HG03342 (cell line): ENCODE measurements around the gene TMEM115.
A peak's percentile ranks its signal among the peaks of the same experiment; 100 is the strongest.

Experiments used
- ATAC-seq: cut with Tn5 transposase; IDR thresholded peaks from one replicate; pipeline ENCODE4 v1.9.1; 2021; ENCODE audit warnings: mild to moderate bottlenecking, moderate library complexity; ENCODE audit not compliant: unreplicated experiment

Gene TMEM115, protein sequence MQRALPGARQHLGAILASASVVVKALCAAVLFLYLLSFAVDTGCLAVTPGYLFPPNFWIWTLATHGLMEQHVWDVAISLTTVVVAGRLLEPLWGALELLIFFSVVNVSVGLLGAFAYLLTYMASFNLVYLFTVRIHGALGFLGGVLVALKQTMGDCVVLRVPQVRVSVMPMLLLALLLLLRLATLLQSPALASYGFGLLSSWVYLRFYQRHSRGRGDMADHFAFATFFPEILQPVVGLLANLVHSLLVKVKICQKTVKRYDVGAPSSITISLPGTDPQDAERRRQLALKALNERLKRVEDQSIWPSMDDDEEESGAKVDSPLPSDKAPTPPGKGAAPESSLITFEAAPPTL

DNA sequence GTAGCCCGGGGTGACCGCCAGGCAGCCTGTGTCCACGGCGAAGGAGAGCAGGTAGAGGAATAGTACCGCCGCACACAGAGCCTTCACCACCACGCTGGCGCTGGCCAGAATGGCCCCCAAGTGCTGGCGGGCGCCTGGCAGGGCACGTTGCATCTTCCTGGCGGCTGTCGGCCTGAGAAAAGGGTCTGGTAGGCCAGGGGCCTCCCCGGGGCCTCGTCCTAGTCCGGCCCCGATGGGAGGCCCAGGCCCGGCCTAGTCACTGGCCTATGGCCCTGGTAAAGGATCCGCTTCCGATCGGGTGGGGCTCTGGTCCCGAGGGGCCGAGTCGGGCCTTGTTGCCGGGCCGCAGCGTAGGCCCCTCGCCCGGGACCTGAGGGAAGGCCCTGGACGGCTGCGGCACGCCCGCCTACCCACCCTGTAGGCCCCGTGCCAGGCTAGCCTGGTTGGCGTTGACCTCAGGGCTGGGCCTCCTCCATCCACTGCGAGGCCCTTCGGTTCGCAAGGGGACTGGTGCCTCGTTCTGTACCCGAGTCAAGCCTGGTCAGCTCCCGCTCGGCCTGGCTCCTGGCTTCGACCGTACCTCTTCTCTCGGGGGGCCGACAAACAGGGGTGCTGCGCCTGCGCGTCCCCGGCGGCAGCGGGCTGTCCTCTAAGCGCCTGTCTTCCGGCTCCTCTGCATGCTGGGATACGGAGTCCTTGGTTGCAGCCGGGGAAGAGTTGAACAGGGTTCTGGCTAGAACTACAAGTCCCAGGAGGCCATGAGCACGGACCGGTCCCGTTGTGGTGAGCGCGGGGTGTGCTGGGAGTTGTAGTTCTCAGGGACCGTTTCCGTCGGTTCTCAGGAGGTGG lies at the start of gene TMEM115:
TSS of gene TMEM115 (minus strand) at position 611 of the 849 bp plus-strand sequence. CDS start at position 153, 458 bp downstream.
- peak; percentile 99 for ATAC-seq

DNA sequence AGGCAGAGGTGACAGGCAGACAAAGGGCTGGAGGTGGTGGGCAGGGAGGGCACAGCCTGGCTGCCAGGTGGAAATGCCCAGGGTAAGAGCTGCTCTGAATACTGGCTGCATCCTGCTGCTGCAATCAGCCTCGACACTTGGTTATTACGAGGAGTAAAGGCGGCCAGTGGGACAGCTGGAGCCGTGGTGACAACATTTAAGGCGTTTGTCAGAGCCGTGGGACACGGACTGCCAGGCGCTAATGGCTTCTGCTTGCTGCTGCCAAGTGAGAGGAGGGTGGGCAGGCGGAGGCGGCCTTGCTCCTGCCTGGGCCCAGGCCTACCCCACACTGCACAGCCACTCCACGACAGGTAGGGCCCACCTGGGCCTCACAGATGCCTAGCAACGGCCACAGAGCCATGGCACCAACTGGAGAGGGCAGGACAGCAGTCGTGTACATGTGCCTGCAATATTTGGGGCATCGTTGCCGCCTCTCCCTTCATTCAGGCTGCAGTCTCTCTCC lies 49.2 kb upstream of the TMEM115 start:
- ATAC-seq: no peak

DNA sequence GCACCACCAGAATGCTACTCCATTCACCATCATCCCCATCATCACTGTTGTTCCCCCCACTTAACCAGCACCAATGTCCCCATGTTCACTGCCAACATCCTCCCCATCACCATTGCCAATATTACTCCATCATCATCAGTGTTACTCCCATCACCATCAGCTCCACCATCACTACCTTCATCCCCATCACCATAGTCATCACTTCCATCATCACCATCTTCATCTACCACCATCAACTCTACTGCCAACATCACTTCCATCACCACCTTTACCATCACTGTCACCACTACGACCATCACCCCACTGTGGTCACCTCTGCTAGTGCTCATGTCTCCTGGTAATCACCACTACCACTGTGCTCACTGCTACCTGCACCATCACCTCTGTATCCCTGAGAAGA lies 47.2 kb upstream of the TMEM115 start:
- ATAC-seq: no peak

DNA sequence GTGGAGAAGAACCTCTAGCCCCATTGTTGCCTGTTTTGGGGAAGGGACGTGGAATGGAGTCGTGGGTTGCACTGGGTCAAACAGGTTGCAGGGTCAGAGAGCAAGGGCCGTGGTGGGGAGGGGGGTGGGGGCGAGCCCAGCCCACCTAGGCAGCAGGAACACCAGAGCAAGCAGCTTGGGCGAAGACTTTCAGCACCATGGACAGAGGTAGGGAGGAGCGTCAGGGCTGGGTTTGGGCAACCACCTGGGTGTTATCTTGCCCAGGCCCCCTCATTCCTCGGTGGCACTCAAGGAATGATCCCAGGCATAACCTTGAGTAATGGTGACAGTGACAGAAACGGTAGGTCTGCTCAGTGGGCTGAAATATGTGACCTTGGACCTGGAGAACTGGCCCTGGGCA lies 45.9 kb upstream of the TMEM115 start:
- ATAC-seq: no peak

DNA sequence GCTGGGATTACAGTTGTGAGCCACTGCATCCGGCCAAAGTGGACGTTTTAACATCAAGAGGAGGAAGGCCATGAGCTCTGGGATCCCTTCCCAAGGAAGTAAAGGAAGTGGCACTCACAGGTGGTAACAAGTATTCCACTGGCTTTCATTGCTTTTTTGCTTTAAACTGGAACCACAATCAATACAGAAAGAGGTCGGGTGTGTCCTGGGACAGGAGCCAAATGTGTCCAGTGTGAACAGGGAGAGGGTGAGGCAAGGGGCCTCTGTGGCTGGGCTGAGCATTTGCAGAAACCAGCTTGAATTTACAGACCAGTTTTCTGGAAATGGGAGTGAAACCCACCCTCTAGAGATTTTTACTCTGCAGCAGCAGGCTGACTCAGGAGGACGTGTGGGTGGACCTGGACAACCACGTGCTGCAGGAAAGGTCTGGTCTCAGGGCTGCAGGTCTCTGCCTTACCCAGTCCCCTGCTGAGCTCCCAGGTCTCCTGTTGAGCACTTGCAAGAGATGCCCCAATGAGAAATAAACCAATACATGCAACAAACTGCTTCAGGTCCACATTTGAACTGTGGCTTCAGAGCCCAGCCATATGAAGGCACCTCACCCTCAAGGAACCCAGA lies 42.8 kb upstream of the TMEM115 start:
- no peak for ATAC-seq

DNA sequence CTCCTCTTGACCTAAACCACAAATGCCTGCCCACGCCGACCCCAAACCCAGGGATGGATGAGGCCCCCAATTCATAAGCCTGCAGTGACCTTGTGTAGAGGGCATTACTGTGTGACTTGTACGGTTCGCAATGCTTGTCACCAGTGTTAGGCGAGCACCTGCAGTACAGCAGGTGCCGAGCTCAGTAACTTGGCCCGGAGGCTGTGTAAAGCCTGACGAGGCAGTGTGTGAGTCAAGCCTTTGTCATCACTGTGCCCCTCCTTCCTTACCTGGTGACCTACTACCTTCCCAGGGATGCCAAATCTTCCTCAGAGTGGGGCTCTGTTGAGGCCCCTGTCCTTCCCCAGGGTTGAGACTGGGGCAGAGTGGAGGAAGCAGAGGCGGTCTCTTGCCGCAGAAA lies 37.2 kb upstream of the TMEM115 start:
- no peak for ATAC-seq

DNA sequence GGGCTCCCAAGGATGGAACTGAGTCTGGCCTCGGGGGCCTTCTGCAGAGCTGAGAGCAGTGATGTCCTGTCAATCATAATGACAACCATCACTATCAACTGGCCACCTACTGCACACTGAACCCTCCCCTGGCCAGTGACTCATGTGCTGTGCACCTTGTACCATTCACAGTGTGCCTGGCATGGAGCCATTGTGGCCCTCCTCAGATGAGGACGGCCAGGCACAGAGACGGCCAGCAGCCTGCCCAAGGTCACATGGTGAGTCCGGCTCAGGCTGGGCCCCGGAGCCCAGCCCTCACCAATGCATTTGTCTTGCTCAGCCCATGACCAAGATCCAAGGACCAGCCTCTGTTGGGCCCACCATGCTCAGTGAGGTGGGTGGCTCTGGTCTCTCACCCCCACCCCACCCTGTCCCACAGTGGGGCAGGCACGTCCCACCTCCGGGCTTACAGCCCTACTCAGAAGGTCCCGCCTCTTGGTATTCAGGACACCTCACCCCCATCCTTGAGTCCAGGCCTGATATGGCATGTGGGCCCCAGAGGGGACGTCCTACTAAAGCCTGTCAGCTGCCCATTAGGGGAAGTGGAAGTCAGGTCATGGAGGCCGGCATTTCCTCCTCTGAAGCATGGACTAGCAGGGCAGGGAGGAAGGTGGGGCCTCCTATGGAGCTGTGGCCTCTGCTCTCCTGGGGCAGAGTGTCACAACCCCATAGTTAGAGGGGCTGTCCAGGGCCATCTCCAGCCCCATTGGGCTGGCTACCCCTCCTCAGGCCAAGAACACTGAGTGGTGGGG lies 35.9 kb upstream of the TMEM115 start:
- no peak for ATAC-seq

DNA sequence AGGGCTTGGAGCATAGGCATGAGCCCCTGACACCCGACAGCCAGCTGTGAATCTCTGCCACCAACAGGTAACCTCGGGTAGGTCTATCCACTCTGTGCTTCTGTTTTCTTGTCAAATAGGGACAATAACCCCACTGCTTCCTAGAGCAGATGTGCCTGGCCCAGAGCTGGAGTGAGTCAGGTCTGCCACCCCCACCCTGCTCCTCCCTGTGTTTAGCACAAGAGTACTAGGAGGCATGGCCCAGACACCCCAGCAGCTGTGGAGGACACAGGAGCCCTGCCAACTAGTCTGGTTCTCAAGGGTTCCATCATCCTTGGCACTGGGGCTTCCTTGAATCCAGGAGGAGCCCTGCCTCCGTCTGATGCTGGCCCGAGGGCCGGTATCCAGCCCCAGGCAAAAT lies 33.7 kb upstream of the TMEM115 start:
- no peak for ATAC-seq

DNA sequence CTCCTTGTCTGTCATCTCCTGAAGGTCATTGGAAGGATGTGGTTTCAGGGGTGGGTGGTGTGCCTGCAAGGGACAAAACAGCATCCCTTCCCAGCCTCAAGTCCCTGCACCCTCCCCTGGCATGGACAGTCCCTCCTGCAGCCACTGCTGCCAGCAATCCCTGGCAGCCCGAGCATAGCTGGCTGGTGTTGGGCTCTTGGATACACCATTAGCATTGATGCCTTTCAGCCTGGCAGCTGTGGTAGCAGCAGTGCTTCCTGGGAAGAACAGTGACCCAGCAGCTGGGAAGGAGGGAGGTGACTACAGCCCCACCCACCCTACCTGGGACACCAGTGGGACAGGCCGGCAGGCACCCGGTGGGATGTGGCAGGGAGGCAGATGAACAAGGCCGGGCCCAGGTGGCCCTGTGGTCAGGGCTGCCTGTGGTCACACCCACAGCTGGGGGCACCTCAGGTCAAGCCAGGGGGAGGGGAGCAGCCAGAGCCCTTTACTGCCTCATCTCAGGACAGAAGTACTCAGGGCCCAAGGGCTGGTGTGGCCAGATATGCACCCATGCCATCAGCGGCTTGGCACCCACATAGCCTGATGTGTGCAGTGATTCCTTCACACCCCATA lies 32.9 kb upstream of the TMEM115 start:
- ATAC-seq: no peak

DNA sequence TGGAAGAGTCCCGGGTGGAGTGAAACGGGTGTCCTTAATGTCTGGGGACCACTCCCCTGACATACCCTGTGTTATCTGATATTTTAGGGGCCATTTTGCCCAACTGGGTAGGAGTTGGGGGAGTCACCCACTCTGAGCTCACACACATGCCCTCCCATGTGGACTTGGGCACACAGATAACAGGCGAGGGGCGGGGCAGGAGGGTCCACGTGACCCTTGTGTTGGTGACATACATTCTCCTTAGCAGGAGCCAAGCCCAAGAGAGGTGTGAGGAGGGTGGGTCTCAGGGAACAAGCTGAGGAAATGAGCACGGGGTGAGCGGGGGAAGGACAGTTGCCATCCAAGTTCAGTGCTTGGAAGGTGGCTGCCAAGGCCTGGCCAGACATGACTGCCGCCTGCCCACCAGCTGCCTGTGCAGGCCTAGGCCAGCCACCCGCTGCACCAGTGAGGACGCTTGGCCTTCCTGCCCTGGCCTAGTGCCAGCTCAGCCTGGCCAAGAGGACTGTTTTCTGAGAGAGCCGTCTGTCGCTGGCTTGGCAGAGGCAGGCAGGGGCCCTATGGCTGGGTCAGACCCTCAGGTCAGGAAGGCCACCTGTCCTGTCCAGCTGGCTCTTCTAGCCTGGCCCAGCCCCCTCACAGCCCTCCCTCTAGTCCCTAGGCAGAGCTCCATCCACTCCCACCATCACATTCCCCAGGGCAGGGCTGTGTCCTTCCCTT lies 31.3 kb upstream of the TMEM115 start:
- no peak for ATAC-seq

DNA sequence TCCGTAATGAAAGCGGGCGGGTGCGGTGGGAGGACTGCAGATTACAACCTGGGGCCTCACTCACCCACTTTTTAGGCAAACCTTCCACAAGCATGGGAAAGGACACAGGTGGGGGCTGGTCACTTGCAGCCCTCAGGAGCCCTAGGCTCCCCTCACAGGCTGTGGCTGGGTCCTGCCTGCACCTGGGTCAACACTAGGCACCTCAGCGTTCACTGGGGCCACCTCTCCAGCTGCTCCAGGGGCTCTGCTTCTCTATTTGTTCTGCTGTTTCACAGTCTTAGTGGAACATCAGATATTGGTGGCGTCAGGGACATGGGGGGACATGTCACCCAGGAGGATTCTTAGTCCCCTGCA lies 30.1 kb upstream of the TMEM115 start:
- no peak for ATAC-seq

DNA sequence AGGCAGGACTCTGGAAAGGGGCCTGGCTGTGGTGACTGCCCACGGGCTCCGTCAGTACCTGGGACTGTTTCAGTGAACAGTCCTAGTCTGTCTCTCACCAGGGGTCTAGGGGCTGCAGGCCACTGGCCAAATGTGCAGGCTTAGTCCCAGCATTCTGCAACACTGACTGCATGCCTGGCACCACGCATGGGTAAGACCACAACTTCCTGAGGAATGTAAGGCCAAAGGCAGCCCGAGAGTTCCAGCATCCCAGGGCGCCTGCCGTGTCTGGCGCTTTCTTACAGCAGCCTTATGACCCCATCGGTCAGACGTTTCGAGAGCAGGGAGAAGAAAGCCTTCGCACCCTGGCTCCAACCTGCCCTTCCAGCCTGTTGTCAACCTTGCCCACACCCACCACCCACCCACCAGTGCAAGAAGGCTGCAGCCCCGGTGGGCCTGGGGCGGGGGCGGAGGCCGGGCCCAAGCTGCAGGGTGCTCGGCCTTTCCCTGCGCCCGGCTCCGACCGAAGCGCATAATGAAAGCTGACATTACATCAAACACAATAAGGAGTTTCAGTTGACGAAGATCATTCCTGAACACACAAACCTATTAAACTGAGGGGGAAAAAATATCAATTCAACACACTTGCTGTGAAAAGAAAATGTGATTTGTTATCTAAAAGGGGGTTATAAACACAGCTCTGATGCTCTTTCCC lies 29.5 kb upstream of the TMEM115 start:
- no peak for ATAC-seq

DNA sequence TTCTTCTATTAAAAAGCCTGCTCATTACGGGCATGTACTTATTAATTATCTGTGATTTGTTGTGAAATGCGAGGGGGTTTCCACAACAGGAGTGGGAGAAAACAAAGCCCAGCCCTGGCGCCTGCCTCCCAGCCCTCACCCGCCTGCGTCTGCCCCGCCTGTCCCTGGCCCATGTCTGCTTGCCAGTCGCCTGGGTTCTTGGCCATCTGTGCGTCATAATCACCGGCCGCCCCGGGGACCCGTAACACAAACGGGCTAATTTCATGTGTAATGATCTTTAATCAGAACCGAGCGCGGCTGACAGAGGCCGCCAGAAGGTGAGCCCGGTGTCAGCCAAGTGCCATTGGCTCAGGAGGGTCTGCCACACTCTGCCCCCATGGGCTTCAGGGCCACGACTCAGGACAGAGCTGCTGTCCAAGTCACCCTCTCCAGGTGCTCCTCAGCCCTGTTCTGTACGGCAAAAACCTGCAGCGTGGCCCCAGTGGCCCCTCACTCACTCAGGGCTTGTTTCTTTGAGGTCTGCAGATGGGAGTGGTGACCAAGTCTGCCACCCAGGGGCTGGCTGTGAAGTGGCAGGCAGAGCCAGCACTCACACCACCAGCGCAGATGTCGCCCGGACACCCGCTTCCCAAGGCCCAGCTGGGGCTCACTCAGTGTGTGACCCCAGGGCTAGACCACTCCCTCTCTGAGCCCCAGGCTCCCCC lies 28.8 kb upstream of the TMEM115 start:
- no peak for ATAC-seq

DNA sequence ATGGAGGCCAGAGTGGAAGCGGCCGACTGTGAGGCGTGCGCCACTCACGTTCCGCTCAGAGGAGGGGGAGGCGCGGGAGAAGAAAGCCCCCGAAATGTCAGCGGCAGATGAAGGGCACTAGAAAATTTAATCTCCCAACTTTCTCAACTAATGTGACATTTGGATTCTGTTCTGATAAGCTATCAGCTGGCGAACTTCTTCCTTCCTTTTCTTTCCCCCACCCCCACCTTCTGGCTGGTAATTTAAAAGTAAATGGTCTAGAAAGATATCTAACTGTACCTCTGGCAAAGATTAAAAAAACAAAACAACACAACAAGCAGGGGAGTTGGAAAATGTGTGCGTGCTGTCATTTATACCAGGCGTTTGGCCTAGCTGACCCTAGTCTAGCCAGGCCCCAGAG lies 26.4 kb upstream of the TMEM115 start:
- no peak for ATAC-seq

DNA sequence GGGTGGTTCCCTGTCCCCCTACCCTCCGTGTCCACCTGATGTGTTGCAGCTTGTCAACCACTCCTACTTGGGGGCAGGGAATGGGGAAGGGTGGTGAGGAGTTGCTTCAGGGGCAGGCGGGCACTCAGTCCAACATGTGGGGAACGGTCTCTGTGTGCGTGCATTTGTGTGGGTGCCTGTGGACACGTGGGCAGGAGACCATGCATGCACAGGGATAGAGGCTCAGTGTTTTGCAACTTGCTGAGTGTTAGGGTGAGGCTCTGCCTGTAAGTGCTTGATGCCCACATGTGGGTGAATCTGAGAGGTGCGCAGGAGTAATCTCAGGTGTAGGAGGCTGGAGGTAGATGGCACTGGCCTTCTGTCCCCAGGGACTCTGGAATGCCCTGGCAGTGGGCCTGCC lies 24.4 kb upstream of the TMEM115 start:
- no peak for ATAC-seq

DNA sequence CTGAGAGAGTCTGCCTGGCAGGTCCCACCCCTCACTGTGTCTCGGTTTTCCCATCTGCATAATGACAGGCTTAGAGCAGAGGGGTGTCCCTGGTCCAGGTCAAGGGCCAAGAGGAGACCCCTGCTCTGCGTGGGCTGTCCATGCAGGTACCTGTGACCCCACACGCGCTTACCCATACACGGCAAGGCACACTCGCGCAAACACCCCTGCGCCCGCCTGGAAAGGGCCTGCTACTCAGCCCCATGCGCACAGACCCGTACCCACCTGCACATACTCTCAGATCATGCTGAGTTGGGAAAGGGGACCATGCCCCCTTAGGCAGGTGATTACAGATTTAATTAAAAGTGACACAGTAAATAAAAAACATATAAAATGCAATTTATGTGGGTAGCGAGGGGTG lies 23.4 kb upstream of the TMEM115 start:
- no peak for ATAC-seq

DNA sequence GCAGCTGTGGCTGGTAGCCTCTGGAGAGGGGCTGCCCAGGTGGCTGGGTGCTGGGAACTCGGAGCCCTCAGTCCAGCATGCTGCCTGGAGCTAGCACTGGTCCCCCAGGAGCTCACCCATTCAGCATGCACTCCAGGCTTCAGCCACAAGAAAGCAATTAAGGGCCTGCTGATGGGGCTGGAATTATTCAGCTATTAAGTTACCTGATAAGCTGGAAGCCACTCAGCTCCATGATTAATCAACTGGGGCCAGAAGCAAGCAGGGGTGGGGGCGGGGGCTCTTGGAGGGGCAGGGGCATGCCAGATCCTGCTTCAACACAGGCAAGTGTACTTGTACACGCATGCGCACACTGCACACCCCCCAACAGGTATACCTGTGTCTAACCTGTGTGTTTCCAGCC lies 22.1 kb upstream of the TMEM115 start:
- ATAC-seq: no peak

DNA sequence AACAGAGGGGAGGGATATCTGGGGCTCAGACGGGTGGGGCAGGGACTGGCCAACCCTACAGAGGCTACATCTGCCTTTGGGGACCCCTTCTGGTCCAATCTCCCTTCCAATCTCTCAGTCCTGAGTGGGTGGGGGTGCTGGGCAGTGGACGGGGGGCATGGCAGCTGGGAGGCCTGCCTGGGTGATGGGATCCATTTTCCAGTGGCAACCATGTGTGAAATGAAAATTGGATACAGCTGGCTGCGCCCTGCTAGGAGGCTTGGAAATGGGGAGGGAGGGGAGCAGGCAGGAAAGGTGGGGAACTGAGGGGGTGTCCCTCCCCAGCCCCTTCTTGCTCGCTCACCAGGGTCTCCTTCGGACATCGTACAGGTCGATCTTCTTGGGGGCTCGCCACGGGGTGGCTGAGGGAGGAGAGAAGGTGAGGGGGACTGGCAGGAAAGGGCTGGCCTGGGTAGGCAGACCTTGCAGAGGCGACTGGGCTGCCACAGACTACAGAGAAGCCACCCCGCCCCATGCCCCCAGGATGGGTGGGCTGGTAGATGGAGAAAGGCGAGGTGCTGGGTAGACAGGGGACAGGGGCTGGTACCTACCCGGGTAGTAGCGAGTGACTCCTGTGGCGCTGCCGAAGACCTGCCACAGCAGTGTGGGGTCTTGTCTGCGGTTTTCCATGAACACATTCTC lies 21.2 kb upstream of the TMEM115 start:
- ATAC-seq: no peak
